HG03558 (cell line): ENCODE data around the gene ADTRP.

Source experiments
- ATAC-seq: cut with Tn5 transposase; IDR thresholded peaks from one replicate; pipeline ENCODE4 v1.9.1; 2021; ENCODE audit warnings: moderate number of reproducible peaks; ENCODE audit not compliant: unreplicated experiment; ENCODE audit errors: extremely low read depth

The ADTRP gene

DNA sequence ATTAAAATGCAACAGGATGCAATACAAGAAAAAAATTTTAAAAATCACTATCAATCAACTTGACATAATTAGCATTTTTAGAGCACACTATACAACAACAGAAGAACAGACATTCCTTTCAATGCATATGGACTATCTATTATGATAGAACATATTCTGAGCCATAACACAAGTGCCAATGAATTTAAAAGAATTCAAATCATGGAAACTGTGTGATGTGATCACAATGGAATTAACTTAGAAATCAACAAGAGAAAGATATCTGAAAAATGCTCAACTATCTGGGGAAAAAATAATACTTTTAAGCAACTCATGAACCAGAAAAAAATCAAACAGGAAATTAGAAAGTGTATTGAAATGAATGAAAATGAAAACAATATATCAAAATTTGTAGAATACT lies 106.3 kb downstream of the ADTRP start:
- ATAC-seq = no peak

DNA sequence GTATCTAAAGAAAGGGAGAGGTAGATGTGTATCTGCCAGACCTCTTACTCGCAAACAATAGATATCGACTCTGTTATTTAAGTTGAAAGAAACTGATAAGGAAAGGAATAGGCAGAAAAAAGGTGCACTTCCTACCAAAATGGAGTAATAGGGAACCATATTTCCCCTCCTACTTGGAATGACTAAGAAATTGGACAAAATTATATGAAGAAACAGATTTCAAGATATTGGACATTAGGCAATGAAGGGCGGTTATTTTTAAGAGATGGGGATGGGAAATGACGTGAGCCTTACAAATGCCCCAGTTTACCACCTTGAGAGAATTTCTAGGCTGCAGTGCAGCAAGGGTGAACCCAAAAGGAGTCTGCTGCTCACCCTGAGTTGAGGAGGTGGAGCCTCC lies 108.9 kb downstream of the ADTRP start:
- ATAC-seq = no peak

DNA sequence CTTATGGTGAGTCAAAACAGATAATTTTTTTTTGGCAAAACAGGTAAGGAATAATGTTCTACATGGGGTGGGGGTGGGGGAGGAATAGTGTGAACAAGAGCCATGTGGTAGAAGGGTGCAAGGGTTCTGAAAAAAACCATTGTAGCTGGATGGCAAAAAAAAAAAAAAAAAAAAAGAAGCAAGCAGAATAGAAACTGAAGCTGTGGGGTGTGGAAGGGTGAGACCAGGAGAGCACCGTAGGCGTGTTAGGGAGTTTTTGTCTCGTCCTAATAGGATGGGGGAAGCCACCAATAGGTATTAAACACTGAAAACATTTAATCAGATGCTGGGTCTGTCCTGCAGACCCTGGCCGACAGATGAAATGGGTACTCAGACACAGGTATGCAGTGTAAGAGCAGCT lies 110.1 kb downstream of the ADTRP start:
- no peak for ATAC-seq

DNA sequence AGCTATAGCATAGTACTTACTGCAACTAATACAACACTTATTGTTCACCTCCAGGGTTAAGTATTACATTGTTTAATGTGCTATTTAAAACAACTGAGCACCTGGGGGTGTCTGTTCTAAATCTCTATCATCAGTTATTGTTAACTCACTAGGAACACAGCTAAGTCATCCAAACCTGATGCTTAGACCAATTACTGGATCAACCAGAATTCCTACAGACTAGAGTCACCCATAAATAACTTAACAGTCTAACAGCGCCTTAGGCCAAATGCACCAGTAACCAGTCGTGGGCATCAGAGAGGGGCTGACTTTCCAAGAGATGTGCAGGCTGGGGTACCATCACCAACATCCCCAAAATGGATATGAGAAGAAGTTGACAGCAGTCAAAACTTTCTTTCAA lies 110.7 kb downstream of the ADTRP start:
- ATAC-seq = no peak

DNA sequence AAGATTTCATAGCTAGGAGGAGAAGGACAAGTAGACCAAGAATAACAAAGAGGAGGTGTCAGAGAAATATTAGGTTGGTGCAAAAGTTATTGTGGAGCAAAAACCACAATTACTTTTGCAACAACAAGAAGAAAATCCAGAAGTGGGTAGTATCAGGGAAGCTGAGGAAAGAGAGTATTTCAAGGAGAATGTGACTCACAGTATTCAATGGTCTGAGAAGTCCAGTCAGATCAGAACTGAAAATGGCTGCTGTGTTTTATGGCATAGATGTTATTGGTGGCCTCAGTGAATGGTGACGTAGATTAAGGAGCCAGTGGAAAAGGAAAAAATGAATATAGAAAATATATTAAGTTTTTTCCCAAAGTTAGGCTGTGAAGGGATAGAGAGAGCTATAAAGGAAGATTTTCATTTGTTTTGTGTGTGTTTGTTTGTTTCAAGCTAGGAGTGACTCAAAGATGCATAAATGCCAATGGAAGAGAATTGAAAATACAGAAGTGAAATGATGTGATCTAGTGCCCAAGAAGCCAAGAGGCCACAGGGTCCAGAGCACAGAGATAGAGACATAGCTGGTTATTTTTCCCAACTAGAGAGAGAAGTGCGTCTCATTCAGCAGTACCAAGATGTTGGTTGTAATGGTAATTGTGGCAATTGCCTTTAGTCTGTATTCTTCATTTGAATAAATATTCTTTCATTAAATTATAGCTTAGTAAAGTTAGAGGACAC lies 112.8 kb downstream of the ADTRP start:
- no peak for ATAC-seq
